ENCODE data around the gene CXCL8. TPM values are rescaled to one million over a fixed set of nuclear protein-coding genes. Genes with fewer than 3 reads are reported as not detected.
A peak's percentile ranks its signal among the peaks of the same experiment; 100 is the strongest.
"Not testable (repeated sequence)": the region's sequence is repeated elsewhere in the genome, so short reads cannot be mapped to it uniquely, and the experiment has no call there.

Gene CXCL8
- total RNA-seq (2013): 211 TPM
- polyA plus RNA-seq: 100 to 1,000 TPM; 275 to 604 (median 328) TPM
- polyA minus RNA-seq: 247 and 290 TPM in 2 replicates
- 1,131 to 92,835 (median 3,067) reads per million in 11 experiments for total RNA-seq

GRCh38 chr4:73740353-73740778 is at the start of gene CXCL8:
TSS of gene CXCL8 (plus strand) at chr4:73740569. CDS start at chr4:73740659, 90 bp downstream.
- no peaks in the 10 kb centered on the region for H3K9me3 ChIP-seq (replicated peaks in 1 of 2; ENCODE audit: control insufficient read depth in 1 of 2, insufficient read depth in 1 of 2, low read length in 2 of 2)
- no peaks in the 10 kb centered on the region for H4K20me1 ChIP-seq (ENCODE audit: insufficient read depth, low read length)
- intact Hi-C loops (cut with micrococcal nuclease): loop anchor here in 1 of 2 donors (5.0 kb wide), 1 partner anchor 33 kb away; no protein-coding TSS in a partner anchor
- peak within 1 kb of the TSS; percentile 53 for H3K9ac ChIP-seq (ENCODE audit: insufficient read depth, low read length, poor library complexity, severe bottlenecking)
- no peaks in the 10 kb centered on the region for H3K27me3 ChIP-seq (ENCODE audit: control insufficient read depth in 2 of 2, insufficient read depth in 2 of 2, low read length in 2 of 2)
- no peak within 1 kb of the TSS for H2AFZ ChIP-seq (ENCODE audit: insufficient read depth, low read depth, low read length, poor library complexity, severe bottlenecking)
- Mint-ChIP-seq H3K27ac (peak within 1 kb of the TSS; percentile 47 to 87 (median 76)), H3K9me3 (peaks cover 0 to 4% (median 2%) of the 10 kb centered on the region in 7 donors), H3K4me3 (peak within 1 kb of the TSS; percentile 73 to 74), H3K4me1 (peaks cover 25% of the 10 kb centered on the region), H3K36me3 (peaks cover 0 to 8% of the 10 kb centered on the region in 2 donors), H3K27me3 (ENCODE audit: low read depth in 3 of 3) (peaks cover 0 to 2% (median 0%) of the 10 kb centered on the region in 3 donors)
- 0% methylated on average over 1 of the region's 7 CpGs for WGBS (ENCODE audit: insufficient coverage)
- peaks cover 23 to 32% of the 10 kb centered on the region in 2 donors for H3K4me1 ChIP-seq (ENCODE audit: control insufficient read depth in 1 of 2, insufficient read depth in 2 of 2, low read length in 2 of 2)
- peak within 1 kb of the TSS; percentile 13 to 93 (median 75) for H3K4me3 ChIP-seq (replicated peaks in 1 of 3; ENCODE audit: low read depth in 2 of 3, low read length in 3 of 3)
- no peaks in the 10 kb centered on the region for H3K36me3 ChIP-seq (replicated peaks in 1 of 2; ENCODE audit: control insufficient read depth in 1 of 2, insufficient read depth in 2 of 2, low read length in 2 of 2)
- H3K27ac ChIP-seq (ENCODE audit: low read depth in 1 of 2, low read length in 2 of 2): peak within 1 kb of the TSS; percentile 47 to 86
- DNase-seq: peak; percentile 90 to 99 (median 93)
- H3K4me2 ChIP-seq (replicated peaks; ENCODE audit: extremely low read depth, low read length, poor library complexity, severe bottlenecking): peak within 1 kb of the TSS; percentile 65
- no peaks in the 10 kb centered on the region for H3K79me2 ChIP-seq (ENCODE audit: insufficient read depth, low read length)
- no peak for TF ChIP-seq CTCF (IDR thresholded peaks at IDR 0.05)

GRCh38 chr4:73691201-73691600 is 49.2 kb upstream of the CXCL8 start:
- H3K27me3 ChIP-seq (ENCODE audit: control insufficient read depth in 2 of 2, insufficient read depth in 2 of 2, low read length in 2 of 2); H3K9ac ChIP-seq (ENCODE audit: insufficient read depth, low read length, poor library complexity, severe bottlenecking); H3K4me3 Mint-ChIP-seq; H3K27ac ChIP-seq (ENCODE audit: low read depth in 1 of 2, low read length in 2 of 2); DNase-seq; H3K36me3 Mint-ChIP-seq; intact Hi-C loops (cut with micrococcal nuclease); H3K27ac Mint-ChIP-seq; H4K20me1 ChIP-seq (ENCODE audit: insufficient read depth, low read length); H3K27me3 Mint-ChIP-seq (ENCODE audit: low read depth in 3 of 3); H3K4me3 ChIP-seq (replicated peaks in 1 of 3; ENCODE audit: low read depth in 2 of 3, low read length in 3 of 3); H2AFZ ChIP-seq (ENCODE audit: insufficient read depth, low read depth, low read length, poor library complexity, severe bottlenecking); H3K9me3 Mint-ChIP-seq; H3K36me3 ChIP-seq (replicated peaks in 1 of 2; ENCODE audit: control insufficient read depth in 1 of 2, insufficient read depth in 2 of 2, low read length in 2 of 2); H3K4me2 ChIP-seq (replicated peaks; ENCODE audit: extremely low read depth, low read length, poor library complexity, severe bottlenecking); H3K79me2 ChIP-seq (ENCODE audit: insufficient read depth, low read length); H3K9me3 ChIP-seq (replicated peaks in 1 of 2; ENCODE audit: control insufficient read depth in 1 of 2, insufficient read depth in 1 of 2, low read length in 2 of 2): not testable (repeated sequence)
- peaks cover 11% of the 10 kb centered on the region for H3K4me1 Mint-ChIP-seq
- H3K4me1 ChIP-seq (ENCODE audit: control insufficient read depth in 1 of 2, insufficient read depth in 2 of 2, low read length in 2 of 2): peaks cover 3 to 11% of the 10 kb centered on the region in 2 donors
- WGBS (ENCODE audit: insufficient coverage): no CpG with 5 or more reads among the region's 4 CpGs

Data from CD14-positive monocyte (primary cell).